Measurements from ENCODE around the gene MPC1L.

Gene MPC1L

GRCh38 chrX:40632199-40632598 lies 9.0 kb downstream of the MPC1L start:
- DNase-seq = no peak

- no peak for DNase-seq
Measured at GRCh38 chrX:40637687-40638086, 14.5 kb downstream of the MPC1L start.

- DNase-seq = peak; percentile 87
Measured at GRCh38 chrX:40644176-40644575, 20.9 kb downstream of the MPC1L start.

GRCh38 chrX:40644821-40645358 lies 21.7 kb downstream of the MPC1L start:
- DNase-seq = peak; percentile 92

GRCh38 chrX:40646489-40647306 lies 23.5 kb downstream of the MPC1L start:
- DNase-seq = peak; percentile 42

GRCh38 chrX:40647307-40648197 lies 24.3 kb downstream of the MPC1L start, which contains the start of gene CXorf38:
Gene CXorf38 (minus strand): TSS chrX:40647561. CDS start chrX:40647520, 41 bp downstream.
- DNase-seq = peak; percentile 93

GRCh38 chrX:40651620-40652223 lies 28.5 kb downstream of the MPC1L start:
- peak; percentile 74 for DNase-seq

- DNase-seq = no peak
Measured at GRCh38 chrX:40652664-40653063, 29.4 kb downstream of the MPC1L start.

- no peak for DNase-seq
Measured at GRCh38 chrX:40653535-40653934, 30.3 kb downstream of the MPC1L start.

- DNase-seq = no peak
Measured at GRCh38 chrX:40660381-40660780, 37.2 kb downstream of the MPC1L start.

- no peak for DNase-seq
Measured at GRCh38 chrX:40661489-40661888, 38.3 kb downstream of the MPC1L start.

- no peak for DNase-seq
Measured at GRCh38 chrX:40663078-40663740, 40.0 kb downstream of the MPC1L start.

GRCh38 chrX:40663880-40664630 lies 40.8 kb downstream of the MPC1L start:
- peak; percentile 3 for DNase-seq

- DNase-seq = no peak
Measured at GRCh38 chrX:40671126-40671525, 47.9 kb downstream of the MPC1L start.

All from OCI-M1 (cell line).